ENCODE results near the gene ZNF581.

The ZNF581 gene

DNA sequence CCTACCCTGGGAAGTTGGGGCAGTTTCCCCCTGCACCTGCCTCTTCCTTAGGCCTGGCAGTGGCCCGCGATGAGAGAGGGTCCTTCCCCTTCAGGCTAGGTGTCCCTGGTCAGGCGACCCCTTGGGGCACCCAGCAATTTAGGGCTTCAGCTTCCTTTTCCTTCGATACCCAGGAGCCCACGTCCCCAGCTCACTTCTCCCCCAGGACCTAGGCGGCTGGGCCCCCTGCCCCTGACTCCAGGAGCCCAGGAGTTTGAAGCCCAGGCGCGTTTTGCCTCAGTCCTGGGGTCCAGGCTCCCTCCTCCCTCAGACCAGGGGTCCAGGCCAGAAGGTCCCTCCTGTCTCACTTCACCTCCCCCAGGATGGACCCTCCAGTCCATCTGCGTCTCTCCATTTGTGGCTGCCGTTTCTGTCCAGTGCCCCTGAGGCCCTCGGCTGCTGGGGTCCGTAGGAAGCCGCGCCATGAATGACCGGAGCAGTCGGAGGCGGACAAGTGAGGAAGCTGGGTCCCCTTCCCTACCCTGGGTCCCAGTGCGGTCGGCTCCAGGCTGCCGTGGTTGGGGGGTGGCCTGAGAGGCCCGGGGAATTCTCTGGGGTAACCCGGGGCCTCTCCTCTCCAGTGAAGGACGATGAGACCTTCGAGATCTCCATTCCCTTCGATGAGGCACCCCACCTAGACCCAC lies 5.3 kb downstream of the ZNF581 start:
- H3K27ac ChIP-seq = peak overlapping the region; percentile 78 to 80
- peaks cover 0 to 27% (median 10%) of the 10 kb centered on the region in 3 donors for H3K36me3 ChIP-seq
- H3K9me3 ChIP-seq = no peaks in the 10 kb centered on the region
- no peaks in the 10 kb centered on the region for H3K27me3 ChIP-seq
- intact Hi-C loops (cut with DNase I; ENCODE audit: low total_unique reads) = no loop called here
- peaks cover 0 to 52% (median 36%) of the 10 kb centered on the region in 4 donors for H3K4me1 ChIP-seq
- H3K4me3 ChIP-seq = peak overlapping the region; percentile 71 to 79
- TF ChIP-seq CTCF (IDR thresholded peaks at IDR 0.05) = no peak
- DNase-seq = no peak

DNA sequence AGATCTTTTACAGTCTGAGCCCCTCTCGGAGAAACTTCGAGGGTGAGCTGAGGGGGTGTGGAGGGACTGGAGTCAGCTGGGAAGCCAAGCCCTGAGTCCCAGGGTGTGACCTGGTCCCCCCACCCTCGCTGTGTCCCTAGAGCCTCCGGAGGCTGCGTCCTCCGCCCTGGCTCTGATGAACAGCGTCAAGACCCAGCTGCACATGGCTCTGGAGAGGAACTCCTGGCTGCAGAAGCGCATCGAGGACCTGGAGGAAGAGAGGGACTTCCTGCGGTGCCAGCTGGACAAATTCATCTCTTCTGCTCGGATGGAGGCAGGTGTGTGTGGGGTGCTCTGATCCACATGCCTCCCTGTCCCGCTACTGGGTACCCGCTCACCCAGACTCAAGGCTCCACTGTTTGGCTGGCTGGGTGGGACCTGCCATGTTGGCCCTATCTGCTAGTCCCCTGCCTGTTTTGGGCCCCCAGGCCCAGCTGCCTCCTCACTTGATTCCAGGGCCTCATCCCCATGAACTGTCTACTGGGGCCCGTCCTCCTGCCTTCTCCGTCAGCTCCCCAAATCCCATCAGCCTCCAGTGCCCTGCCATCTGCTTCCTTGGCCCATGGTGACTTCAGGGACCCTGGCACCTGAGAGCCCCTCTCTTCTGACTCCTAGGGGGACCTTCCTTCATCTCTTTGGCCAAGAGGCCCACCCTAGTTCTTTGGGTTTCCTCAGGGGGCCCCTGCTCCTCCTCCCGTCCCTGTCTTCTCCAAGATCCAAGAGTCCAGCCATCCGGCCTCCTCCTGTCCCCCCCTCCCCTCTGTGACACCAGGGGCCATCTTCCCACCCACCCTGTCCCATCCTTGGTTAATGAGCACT lies 6.0 kb downstream of the ZNF581 start:
- H3K4me3 ChIP-seq = peak overlapping the region in 1 of 2 donors; percentile 79
- no peak for TF ChIP-seq CTCF (IDR thresholded peaks at IDR 0.05)
- no peaks in the 10 kb centered on the region for H3K9me3 ChIP-seq
- no peaks in the 10 kb centered on the region for H3K27me3 ChIP-seq
- H3K4me1 ChIP-seq = peaks cover 0 to 44% (median 33%) of the 10 kb centered on the region in 4 donors
- peaks cover 0 to 26% (median 10%) of the 10 kb centered on the region in 3 donors for H3K36me3 ChIP-seq
- intact Hi-C loops (cut with DNase I; ENCODE audit: low total_unique reads) = no loop called here
- peak overlapping the region; percentile 78 to 80 for H3K27ac ChIP-seq
- DNase-seq = no peak

GRCh38 chr19:55650126-55650557 lies 6.7 kb downstream of the ZNF581 start:
- TF ChIP-seq CTCF (IDR thresholded peaks at IDR 0.05) = no peak
- H3K36me3 ChIP-seq = peaks cover 0 to 20% (median 4%) of the 10 kb centered on the region in 3 donors
- DNase-seq = no peak
- H3K4me1 ChIP-seq = peaks cover 0 to 38% (median 30%) of the 10 kb centered on the region in 4 donors
- intact Hi-C loops (cut with DNase I; ENCODE audit: low total_unique reads) = no loop called here
- H3K4me3 ChIP-seq = no peak overlapping the region
- H3K9me3 ChIP-seq = no peaks in the 10 kb centered on the region
- no peaks in the 10 kb centered on the region for H3K27me3 ChIP-seq
- H3K27ac ChIP-seq = no peak overlapping the region

- DNase-seq = no peak
- no peak for TF ChIP-seq CTCF (IDR thresholded peaks at IDR 0.05)
- H3K9me3 ChIP-seq = no peaks in the 10 kb centered on the region
Observed at GRCh38 chr19:55650602-55651230, 7.3 kb downstream of the ZNF581 start.

DNA sequence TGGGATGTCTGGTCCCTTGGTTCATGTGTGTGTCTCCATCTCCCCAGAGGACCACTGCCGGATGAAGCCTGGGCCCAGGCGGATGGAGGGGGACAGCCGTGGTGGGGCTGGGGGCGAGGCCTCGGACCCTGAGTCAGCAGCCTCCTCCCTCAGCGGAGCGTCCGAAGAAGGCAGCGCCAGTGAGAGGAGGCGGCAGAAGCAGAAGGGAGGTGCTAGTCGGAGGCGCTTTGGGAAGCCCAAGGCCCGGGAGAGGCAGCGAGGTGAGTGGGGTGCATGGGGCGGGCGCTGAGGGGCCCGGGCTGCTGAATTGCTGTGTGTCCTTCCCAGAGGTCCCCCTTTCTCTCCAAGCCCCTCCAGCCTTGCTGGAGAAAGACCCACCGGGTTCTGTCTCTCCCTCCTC lies 7.8 kb downstream of the ZNF581 start:
- Histone ChIP-seq H3K9me3 (no peaks in the 10 kb centered on the region), H3K4me3 (no peak overlapping the region), H3K27ac (no peak overlapping the region), H3K4me1 (peaks cover 0 to 44% (median 36%) of the 10 kb centered on the region in 4 donors), H3K36me3 (peaks cover 0 to 12% (median 0%) of the 10 kb centered on the region in 3 donors), H3K27me3 (no peaks in the 10 kb centered on the region)
- intact Hi-C loops (cut with DNase I; ENCODE audit: low total_unique reads) = no loop called here
- no peak for TF ChIP-seq CTCF (IDR thresholded peaks at IDR 0.05)
- DNase-seq = no peak

More at GRCh38 chr19:55650602-55651230, 7.3 kb downstream of the ZNF581 start:
- no peak overlapping the region for H3K4me3 ChIP-seq
- no peaks in the 10 kb centered on the region for H3K27me3 ChIP-seq
- H3K4me1 ChIP-seq = peaks cover 0 to 38% (median 31%) of the 10 kb centered on the region in 4 donors
- H3K27ac ChIP-seq = no peak overlapping the region
- intact Hi-C loops (cut with DNase I; ENCODE audit: low total_unique reads) = no loop called here
- peaks cover 0 to 14% (median 0%) of the 10 kb centered on the region in 3 donors for H3K36me3 ChIP-seq
